ENCODE data around the gene FRK.

FRK gene

GRCh38 chr6:116033687-116034303, 26.9 kb downstream of the FRK start:
- DNase-seq = no peak

- no peak for DNase-seq
These were observed 29.9 kb downstream of the FRK start for GRCh38 chr6:116030770-116031169.

- no peak for DNase-seq
These were observed 31.2 kb downstream of the FRK start for GRCh38 chr6:116029535-116029934.

- DNase-seq = no peak
These were observed 32.5 kb downstream of the FRK start for GRCh38 chr6:116028233-116028632.

GRCh38 chr6:116027801-116028200, 32.9 kb downstream of the FRK start:
- no peak for DNase-seq

GRCh38 chr6:116025405-116025804, 35.3 kb downstream of the FRK start:
- no peak for DNase-seq

GRCh38 chr6:116022841-116023445, 37.7 kb downstream of the FRK start:
- DNase-seq = peak; percentile 30

GRCh38 chr6:116020738-116021137, 40.0 kb downstream of the FRK start:
- DNase-seq = no peak

- DNase-seq = no peak
These were observed 41.3 kb downstream of the FRK start for GRCh38 chr6:116019428-116019827.

- no peak for DNase-seq
These were observed 41.7 kb downstream of the FRK start for GRCh38 chr6:116018976-116019375.

- no peak for DNase-seq
These were observed 43.0 kb downstream of the FRK start for GRCh38 chr6:116017546-116018295.

GRCh38 chr6:116016846-116017545, 43.7 kb downstream of the FRK start:
- no peak for DNase-seq

GRCh38 chr6:116015983-116016382, 44.7 kb downstream of the FRK start:
- DNase-seq = no peak

- DNase-seq = no peak
These were observed 45.1 kb downstream of the FRK start for GRCh38 chr6:116015561-116015960.

- peak; percentile 13 for DNase-seq
These were observed 47.7 kb downstream of the FRK start for GRCh38 chr6:116012951-116013350.

- peak; percentile 23 for DNase-seq
These were observed 48.2 kb downstream of the FRK start for GRCh38 chr6:116012471-116012949.

- no peak for DNase-seq
These were observed 49.2 kb downstream of the FRK start for GRCh38 chr6:116011520-116011919.

GRCh38 chr6:116010790-116011401, 49.8 kb downstream of the FRK start:
- DNase-seq = peak; percentile 58

- DNase-seq = no peak
These were observed 50.3 kb downstream of the FRK start for GRCh38 chr6:116010386-116010785.

- DNase-seq = peak; percentile 62
These were observed 52.0 kb downstream of the FRK start for GRCh38 chr6:116008470-116009243.

GRCh38 chr6:116004841-116005815, 55.6 kb downstream of the FRK start:
- no peak for DNase-seq

All from HCEC 1CT (cell line).